Large intestine (tissue), 1 donor: ENCODE data around the gene MINDY2. TPM values are rescaled to one million over a fixed set of nuclear protein-coding genes. Genes with fewer than 3 reads are reported as not detected.

Experiments
- polyA plus RNA-seq: library from polyadenylated mRNA; unstranded; fragments of 120-200 nt; gene quantifications from one replicate; pipeline ENCODE4 v1.2.1, GENCODE V29; 2013

MINDY2 gene
- polyA plus RNA-seq, 1 donor, result 12.3 TPM

Other genes with a start within 250 kb of the MINDY2 start
- gene ADAM10, start 21.6 kb upstream of the MINDY2 start, polyA plus RNA-seq, result 110 TPM
- 92.9 TPM for gene SLTM, start 162.4 kb downstream of the MINDY2 start, polyA plus RNA-seq
- 30.7 TPM for gene RNF111, start 216.4 kb downstream of the MINDY2 start, polyA plus RNA-seq